Liver (tissue), 9 donors: ENCODE data around the gene ARL5B. TPM values are rescaled to one million over a fixed set of nuclear protein-coding genes. Genes with fewer than 3 reads are reported as not detected.
"Not testable (repeated sequence)": the region's sequence is repeated elsewhere in the genome, so short reads cannot be mapped to it uniquely, and the experiment has no call there.

Source experiments
- DNase-seq: peaks from one replicate; pipeline ENCODE4 v3.0.0-alpha.2; 2017; ENCODE audit warnings: low spot score
- H3K27ac ChIP-seq, 2 donors: one replicate each; pipeline ENCODE4 v1.7.0; 2013; ENCODE audit warnings: inconsistent platforms in 2 of 2, low read length in 2 of 2, control low read depth in 1 of 2, low read depth in 1 of 2, mild to moderate bottlenecking in 1 of 2
- H3K27me3 ChIP-seq, 4 donors: one replicate each; pipeline versions ENCODE4 v1.6.1 to v1.7.0; 2013; ENCODE audit warnings: low read length in 3 of 4, inconsistent platforms in 1 of 4, mild to moderate bottlenecking in 1 of 4, moderate library complexity in 1 of 4; ENCODE audit not compliant: control insufficient read depth in 4 of 4, insufficient read depth in 4 of 4
- H3K36me3 ChIP-seq, 4 donors: one replicate each; pipeline versions ENCODE4 v1.6.1 to v1.7.0; 2013; ENCODE audit warnings: low read length in 3 of 4, mild to moderate bottlenecking in 3 of 4, low read depth in 1 of 4, moderate library complexity in 1 of 4; ENCODE audit not compliant: control insufficient read depth in 4 of 4, insufficient read depth in 3 of 4
- H3K4me1 ChIP-seq, 4 donors: one replicate each; pipeline versions ENCODE4 v1.6.1 to v1.7.0; 2013; ENCODE audit warnings: low read length in 3 of 4, mild to moderate bottlenecking in 3 of 4, moderate library complexity in 1 of 4; ENCODE audit not compliant: control insufficient read depth in 4 of 4, insufficient read depth in 4 of 4
- H3K4me3 ChIP-seq, 3 donors: one replicate each; pipeline versions ENCODE4 v1.6.1 to v1.7.0; 2013; ENCODE audit warnings: low read length in 3 of 3, control low read depth in 1 of 3, low read depth in 1 of 3, mild to moderate bottlenecking in 1 of 3
- H3K9ac ChIP-seq, 2 donors: one replicate each; pipeline ENCODE4 v1.7.0; 2013; ENCODE audit warnings: low read length in 2 of 2, mild to moderate bottlenecking in 2 of 2, moderate library complexity in 2 of 2, control low read depth in 1 of 2, low read depth in 1 of 2
- H3K9me3 ChIP-seq, 4 donors: one replicate each; pipeline versions ENCODE4 v1.6.1 to v1.7.0; 2013; ENCODE audit warnings: low read length in 3 of 4; ENCODE audit not compliant: control insufficient read depth in 4 of 4
- ATF3 ChIP-seq: IDR thresholded peaks from 2 replicates; pipeline ENCODE4 v1.6.1; 2016; ENCODE audit warnings: antibody characterized with exemption
- CTCF ChIP-seq: fragments of 150-350 bp; IDR thresholded peaks from 2 replicates; pipeline ENCODE4 v1.5.1; 2017; ENCODE audit warnings: improper control_type of control experiment, low read depth, low read length; ENCODE audit not compliant: missing input control
- EGR1 ChIP-seq, 2 donors: IDR thresholded peaks; 2 replicates each; pipeline ENCODE4 v1.6.1; 2016 to 2018; ENCODE audit warnings: antibody characterized with exemption in 2 of 2, low read depth in 2 of 2
- FOXA2 ChIP-seq: IDR thresholded peaks from 2 replicates; pipeline ENCODE4 v1.6.1; 2016; ENCODE audit warnings: antibody characterized with exemption
- GABPA ChIP-seq, 2 donors: IDR thresholded peaks in 1 of 2; conservative IDR thresholded peaks in 1 of 2; 2 replicates each; pipeline ENCODE4 v1.6.1; 2016; ENCODE audit warnings: antibody characterized with exemption in 2 of 2, mild to moderate bottlenecking in 1 of 2, moderate library complexity in 1 of 2
- HNF4A ChIP-seq, 2 donors: conservative IDR thresholded peaks; 2 replicates each; pipeline ENCODE4 v1.6.1; 2016; ENCODE audit warnings: antibody characterized with exemption in 2 of 2, mild to moderate bottlenecking in 2 of 2
- HNF4G ChIP-seq: IDR thresholded peaks from 2 replicates; pipeline ENCODE4 v1.6.1; 2016; ENCODE audit warnings: antibody characterized with exemption
- JUND ChIP-seq, 2 donors: IDR thresholded peaks; 2 replicates each; pipeline ENCODE4 v1.6.1; 2016; ENCODE audit warnings: antibody characterized with exemption in 2 of 2
- MAX ChIP-seq: IDR thresholded peaks from 2 replicates; pipeline ENCODE4 v1.6.1; 2016; ENCODE audit warnings: antibody characterized with exemption
- NR2F2 ChIP-seq: IDR thresholded peaks from 2 replicates; pipeline ENCODE4 v1.6.1; 2016; ENCODE audit warnings: antibody characterized with exemption
- RAD21 ChIP-seq, 2 donors: IDR thresholded peaks; 2 replicates each; pipeline ENCODE4 v1.6.1; 2016; ENCODE audit warnings: antibody characterized with exemption in 2 of 2, mild to moderate bottlenecking in 2 of 2
- RXRA ChIP-seq, 2 donors: IDR thresholded peaks; 2 replicates each; pipeline ENCODE4 v1.6.1; 2017 to 2018; ENCODE audit warnings: antibody characterized with exemption in 2 of 2, mild to moderate bottlenecking in 1 of 2
- SP1 ChIP-seq: IDR thresholded peaks from 2 replicates; pipeline ENCODE4 v1.6.1; 2018; ENCODE audit warnings: antibody characterized with exemption, mild to moderate bottlenecking
- TAF1 ChIP-seq: conservative IDR thresholded peaks from 2 replicates; pipeline ENCODE4 v1.6.1; 2016; ENCODE audit warnings: antibody characterized with exemption, mild to moderate bottlenecking
- YY1 ChIP-seq: IDR thresholded peaks from 2 replicates; pipeline ENCODE4 v1.6.1; 2016; ENCODE audit warnings: antibody characterized with exemption, mild to moderate bottlenecking
- ZBTB33 ChIP-seq: IDR thresholded peaks from 2 replicates; pipeline ENCODE4 v1.6.1; 2016; ENCODE audit warnings: antibody characterized with exemption
- WGBS: extraction: QIAGEN DNeasy Blood & Tissue Kit; methylation state at CpG from one replicate; pipeline ENCODE4 v1.1.7; 2013; 5-methylcytosine and 5-hydroxymethylcytosine counted together
- polyA plus RNA-seq, 2 donors: library from polyadenylated mRNA; stranded (reverse) in 1 of 2; unstranded in 1 of 2; fragments of 200-250 nt in 1 of 2; fragments of >200 nt in 1 of 2; fragmentation: Nextera tagmentation in 1 of 2; extraction: Ambion mirVana in 1 of 2; gene quantifications; one replicate each; pipeline versions ENCODE4 v1.2.1 to v1.2.3, GENCODE V29; 2013 to 2015
- total RNA-seq, 2 donors: library from RNA; depleted of rRNA; stranded (reverse); fragments of >200 nt; gene quantifications; one replicate each; pipeline ENCODE4 v1.2.3, GENCODE V29; 2014
- donor health status: healthy.
- donor health status: healthy.
- donor health status: healthy.
- donor health status: healthy.
- donor health status: healthy.

ARL5B gene
- total and polyA plus RNA-seq, 4 donors, result 5.2 to 19.5 (median 12.3) TPM

- TF ChIP-seq RAD21 (IDR thresholded peaks at IDR 0.05), result no peak
Measured at GRCh38 chr10:18625886-18626285, 33.3 kb upstream of the ARL5B start (continued).

- Histone ChIP-seq H3K27ac (peak overlapping the region; percentile 70 to 72), H3K4me3 (peak overlapping the region; percentile 18 to 53 (median 25)), H3K4me1 (peaks cover 0 to 14% (median 11%) of the 10 kb centered on the region in 4 donors), H3K9ac (peak overlapping the region in 1 of 2 donors; percentile 11)
- not testable (repeated sequence) for H3K36me3 ChIP-seq, H3K9me3 ChIP-seq, H3K27me3 ChIP-seq
- DNase-seq, result peak; percentile 62
- TF ChIP-seq FOXA2, result peak; percentile 40
- peak; percentile 52 to 54 for TF ChIP-seq JUND (IDR thresholded peaks at IDR 0.05)
- TF ChIP-seq RAD21 (IDR thresholded peaks at IDR 0.05), result peak in 1 of 2 donors; percentile 24
- peak; percentile 75 for TF ChIP-seq SP1
- TF ChIP-seq ATF3, result peak; percentile 56
- TF ChIP-seq RXRA (IDR thresholded peaks at IDR 0.05), result peak; percentile 77 to 84
- peak in 1 of 2 donors; percentile 31 for TF ChIP-seq GABPA (IDR thresholded peaks at IDR 0.05 in 1 of 2, conservative IDR thresholded peaks at IDR 0.05 in 1 of 2)
- TF ChIP-seq EGR1 (IDR thresholded peaks at IDR 0.05; ENCODE audit: low read depth in 2 of 2), result peak; percentile 35 to 77
- TF ChIP-seq MAX, result peak; percentile 67
- peak; percentile 18 for TF ChIP-seq ZBTB33
- TF ChIP-seq YY1, result peak; percentile 66
- TF ChIP-seq HNF4A (conservative IDR thresholded peaks at IDR 0.05), result peak; percentile 49 to 64
- 2% methylated on average over 25 of the region's 25 CpGs for WGBS
Measured at GRCh38 chr10:18627452-18628018, 31.7 kb upstream of the ARL5B start.

- not testable (repeated sequence) for H3K27me3 ChIP-seq, DNase-seq, H3K9ac ChIP-seq, H3K36me3 ChIP-seq, H3K9me3 ChIP-seq, H3K4me3 ChIP-seq, H3K27ac ChIP-seq
- H3K4me1 ChIP-seq, result peaks cover 7 to 19% (median 9%) of the 10 kb centered on the region in 4 donors
- 93% methylated on average over 2 of the region's 3 CpGs for WGBS
Measured at GRCh38 chr10:18632500-18632899, 26.7 kb upstream of the ARL5B start.

GRCh38 chr10:18635995-18636394 lies 23.2 kb upstream of the ARL5B start:
- TF ChIP-seq HNF4A (conservative IDR thresholded peaks at IDR 0.05), result no peak
- TF ChIP-seq SP1, result no peak
- TF ChIP-seq TAF1, result no peak
- TF ChIP-seq EGR1 (IDR thresholded peaks at IDR 0.05; ENCODE audit: low read depth in 2 of 2), result no peak
- no peak for TF ChIP-seq YY1
- TF ChIP-seq RAD21 (IDR thresholded peaks at IDR 0.05), result no peak
- TF ChIP-seq CTCF, result no peak
- no peak for TF ChIP-seq HNF4G
- no peak for TF ChIP-seq NR2F2
- TF ChIP-seq MAX, result no peak
- no peak for TF ChIP-seq GABPA (IDR thresholded peaks at IDR 0.05 in 1 of 2, conservative IDR thresholded peaks at IDR 0.05 in 1 of 2)
- Histone ChIP-seq H3K27me3 (no peaks in the 10 kb centered on the region), H3K4me1 (peaks cover 11 to 50% (median 25%) of the 10 kb centered on the region in 4 donors), H3K9me3 (no peaks in the 10 kb centered on the region), H3K9ac (no peak overlapping the region), H3K27ac (peak overlapping the region; percentile 67 to 70), H3K4me3 (no peak overlapping the region), H3K36me3 (peaks cover 0 to 2% (median 0%) of the 10 kb centered on the region in 4 donors)
- no peak for DNase-seq
- WGBS, result 47% methylated on average over 4 of the region's 4 CpGs
